ENCODE data around the gene DOK7.

The DOK7 gene

GRCh38 chr4:3529363-3529762 is 66.3 kb downstream of the DOK7 start:
- ATAC-seq: no peak
- TF ChIP-seq ZC3H10 (CRISPR knock-in tag; IDR thresholded peaks at IDR 0.05): no peak
- no peak for TF ChIP-seq OSR1 (CRISPR knock-in tag; IDR thresholded peaks at IDR 0.05)
- TF ChIP-seq ZFP30 (CRISPR knock-in tag; IDR thresholded peaks at IDR 0.05): no peak
- no peak for TF ChIP-seq CREB5 (CRISPR knock-in tag; IDR thresholded peaks at IDR 0.05; ENCODE audit: low read depth)
- no peak for TF ChIP-seq ARNTL (CRISPR knock-in tag; IDR thresholded peaks at IDR 0.05; ENCODE audit: borderline replicate concordance, low read depth)
- no peak for TF ChIP-seq ZNF8 (CRISPR knock-in tag; IDR thresholded peaks at IDR 0.05)
- no peak for TF ChIP-seq ISL1 (CRISPR knock-in tag; IDR thresholded peaks at IDR 0.05)
- no peak for TF ChIP-seq BACH2 (CRISPR knock-in tag; IDR thresholded peaks at IDR 0.05; ENCODE audit: borderline replicate concordance)
- TF ChIP-seq CSDC2 (CRISPR knock-in tag; IDR thresholded peaks at IDR 0.05): no peak
- TF ChIP-seq POU6F1 (CRISPR knock-in tag; IDR thresholded peaks at IDR 0.05; ENCODE audit: borderline replicate concordance, low read depth): no peak
- no peak for TF ChIP-seq ZFP3 (CRISPR knock-in tag; IDR thresholded peaks at IDR 0.05)
- TF ChIP-seq TSHZ2 (CRISPR knock-in tag; IDR thresholded peaks at IDR 0.05): no peak
- TF ChIP-seq TOX (CRISPR knock-in tag; IDR thresholded peaks at IDR 0.05; ENCODE audit: borderline replicate concordance): no peak
- no peak for TF ChIP-seq ZNF70 (CRISPR knock-in tag; IDR thresholded peaks at IDR 0.05)
- TF ChIP-seq PPARA (CRISPR knock-in tag; IDR thresholded peaks at IDR 0.05; ENCODE audit: borderline replicate concordance): no peak
- TF ChIP-seq ZNF565 (CRISPR knock-in tag; conservative IDR thresholded peaks at IDR 0.05; ENCODE audit: low read depth): no peak
- no peak for TF ChIP-seq CSRNP3 (CRISPR knock-in tag; IDR thresholded peaks at IDR 0.05)

- TF ChIP-seq PATZ1 (CRISPR knock-in tag; IDR thresholded peaks at IDR 0.05; ENCODE audit: borderline replicate concordance) (no peak), SNAI2 (CRISPR knock-in tag; IDR thresholded peaks at IDR 0.05) (no peak), TOX (CRISPR knock-in tag; IDR thresholded peaks at IDR 0.05; ENCODE audit: borderline replicate concordance) (no peak), CSDC2 (CRISPR knock-in tag; IDR thresholded peaks at IDR 0.05) (no peak)
- ATAC-seq: no peak
Observed at GRCh38 chr4:3530051-3530450, 66.9 kb downstream of the DOK7 start.

- TF ChIP-seq CREB5 (CRISPR knock-in tag; IDR thresholded peaks at IDR 0.05; ENCODE audit: low read depth): no peak
- no peak for TF ChIP-seq CSDC2 (CRISPR knock-in tag; IDR thresholded peaks at IDR 0.05)
- no peak for TF ChIP-seq POU6F1 (CRISPR knock-in tag; IDR thresholded peaks at IDR 0.05; ENCODE audit: borderline replicate concordance, low read depth)
- no peak for TF ChIP-seq BACH2 (CRISPR knock-in tag; IDR thresholded peaks at IDR 0.05; ENCODE audit: borderline replicate concordance)
- ATAC-seq: no peak
Observed at GRCh38 chr4:3530663-3531254, 67.7 kb downstream of the DOK7 start.
